GM19395 (cell line): ENCODE results near the gene ALDH4A1.
"Not testable (repeated sequence)": the region's sequence is repeated elsewhere in the genome, so short reads cannot be mapped to it uniquely, and the experiment has no call there.

ENCODE experiments used
- ATAC-seq: cut with Tn5 transposase; IDR thresholded peaks from one replicate; pipeline ENCODE4 v1.9.1; 2021; ENCODE audit warnings: mild to moderate bottlenecking, moderate library complexity; ENCODE audit not compliant: unreplicated experiment

Gene ALDH4A1

DNA sequence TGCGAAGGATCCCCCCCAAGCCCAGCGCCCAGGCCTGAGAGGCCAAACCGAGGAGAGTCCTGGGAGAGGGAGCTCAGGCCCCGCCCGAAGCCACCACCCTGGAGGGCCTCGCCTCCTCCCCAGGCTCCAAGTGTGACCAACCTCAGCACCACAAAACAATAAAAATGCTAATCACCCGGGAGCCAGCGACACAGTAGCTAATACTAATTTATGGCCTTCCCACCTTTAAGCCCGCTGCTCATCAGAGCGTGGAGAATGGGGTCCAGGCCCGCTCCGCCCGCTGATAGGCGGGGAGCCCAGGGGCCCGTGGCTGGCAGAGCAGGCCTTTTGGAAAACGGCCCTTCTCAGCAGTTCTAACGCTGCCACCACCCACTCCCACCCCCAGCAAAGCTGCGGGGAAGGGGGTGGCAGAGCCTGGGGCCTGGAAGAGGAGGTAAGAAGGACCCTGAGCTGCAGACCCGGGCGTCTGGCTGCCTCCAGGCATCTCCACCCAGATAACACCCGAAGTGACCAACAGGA is 22.5 kb downstream of the ALDH4A1 start:
- ATAC-seq = no peak

GRCh38 chr1:18879215-18879790 is 23.1 kb downstream of the ALDH4A1 start:
- no peak for ATAC-seq

GRCh38 chr1:18878538-18879214 is 23.7 kb downstream of the ALDH4A1 start:
- no peak for ATAC-seq

DNA sequence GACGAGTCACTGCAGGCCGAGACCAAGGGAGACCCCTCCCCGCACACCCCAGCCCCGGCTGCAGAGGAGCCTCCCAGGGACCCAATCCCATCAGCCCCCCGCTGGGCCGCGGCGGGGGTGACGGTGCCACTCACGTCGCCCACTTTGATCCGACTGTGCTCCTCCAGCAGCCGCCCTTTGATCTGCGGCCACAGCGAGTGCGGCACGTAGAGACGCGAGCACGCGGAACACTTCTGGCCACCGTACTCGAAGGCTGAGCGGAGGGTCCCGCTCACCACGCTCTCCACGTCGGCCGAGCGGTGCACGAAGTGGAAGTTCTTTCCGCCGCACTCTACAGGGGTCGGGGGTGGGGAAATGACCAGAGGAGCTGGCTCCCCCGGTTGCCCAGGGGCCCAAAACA is 25.1 kb downstream of the ALDH4A1 start:
- ATAC-seq = no peak

GRCh38 chr1:18876210-18876609 is 26.1 kb downstream of the ALDH4A1 start:
- no peak for ATAC-seq

- no peak for ATAC-seq
These were observed 26.6 kb downstream of the ALDH4A1 start for GRCh38 chr1:18875796-18876128.

DNA sequence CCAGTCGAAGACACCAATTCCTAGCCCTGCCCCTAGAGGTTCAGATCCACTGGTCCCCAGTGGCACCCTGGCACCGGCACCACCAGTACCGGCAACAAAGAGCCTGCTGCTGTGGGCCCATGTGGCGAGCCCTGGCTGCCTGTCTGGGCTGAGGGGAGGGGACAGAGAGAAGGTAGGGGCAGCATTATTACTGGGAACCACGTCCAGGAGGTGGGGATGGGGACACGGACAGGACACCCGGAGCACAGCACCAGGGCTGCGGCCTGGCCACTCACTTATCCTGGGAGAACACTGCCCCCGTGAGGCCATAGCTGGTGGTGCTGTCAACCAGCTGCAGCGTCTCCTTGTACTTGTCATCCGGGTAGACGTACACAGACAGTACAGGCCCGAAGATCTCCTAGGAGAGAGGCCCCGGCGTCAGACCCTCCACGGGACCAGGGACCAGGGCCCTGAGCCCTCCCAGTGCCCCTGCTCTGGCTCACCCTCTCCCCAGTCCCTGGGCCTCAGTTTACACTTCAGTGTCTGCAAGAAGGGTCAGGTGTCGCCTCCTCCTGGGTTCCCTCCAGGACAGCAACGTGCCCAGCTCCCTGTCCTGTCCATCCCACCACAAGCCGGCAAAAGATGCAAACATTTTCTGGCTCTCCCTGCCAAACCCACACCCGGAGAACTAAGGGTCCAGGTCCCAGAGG is 27.1 kb downstream of the ALDH4A1 start:
- no peak for ATAC-seq

GRCh38 chr1:18874600-18874999 is 27.8 kb downstream of the ALDH4A1 start:
- ATAC-seq = no peak

DNA sequence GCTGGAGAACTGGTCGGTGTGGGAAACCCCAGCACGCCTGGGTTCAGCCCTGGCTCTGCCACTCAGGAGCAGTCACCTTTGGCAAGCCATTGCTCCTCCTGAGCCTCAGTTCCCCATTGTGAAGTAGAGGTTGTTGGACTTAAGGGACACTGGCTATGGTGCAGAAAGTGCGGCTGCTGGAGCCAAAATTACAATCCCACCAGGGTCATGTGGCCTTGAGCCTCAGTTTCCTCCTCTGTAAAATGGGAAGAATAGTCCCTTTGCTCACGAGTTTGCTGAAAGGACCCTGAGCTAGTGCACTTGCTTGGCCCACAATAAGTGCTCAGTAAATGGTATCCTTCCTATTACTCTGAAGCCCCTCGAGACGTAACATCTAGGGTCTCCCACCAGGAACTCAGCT is 28.3 kb downstream of the ALDH4A1 start:
- ATAC-seq = no peak

GRCh38 chr1:18872071-18872611 is 30.2 kb downstream of the ALDH4A1 start:
- no peak for ATAC-seq

- no peak for ATAC-seq
These were observed 30.8 kb downstream of the ALDH4A1 start for GRCh38 chr1:18871401-18872070.

DNA sequence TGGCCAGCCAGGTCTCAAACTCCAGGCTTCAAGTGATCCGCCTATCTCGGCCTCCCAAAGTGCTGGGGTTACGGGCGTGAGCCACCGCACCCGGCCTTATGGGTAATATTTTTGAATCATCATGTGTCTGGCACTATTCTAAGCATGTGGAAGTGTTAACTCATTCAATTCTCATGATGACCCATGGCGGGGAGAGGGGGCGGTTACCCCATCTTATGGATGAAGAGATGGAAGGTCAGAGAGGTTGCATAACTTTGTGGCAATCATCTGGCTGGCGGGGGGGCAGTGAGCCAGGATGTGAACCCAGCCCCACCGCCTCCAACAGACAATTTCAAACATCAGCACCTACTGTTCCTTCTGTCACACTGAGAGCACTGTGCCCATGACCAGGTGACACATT is 31.4 kb downstream of the ALDH4A1 start:
- no peak for ATAC-seq

GRCh38 chr1:18870595-18870865 is 31.8 kb downstream of the ALDH4A1 start:
- ATAC-seq = not testable (repeated sequence)

DNA sequence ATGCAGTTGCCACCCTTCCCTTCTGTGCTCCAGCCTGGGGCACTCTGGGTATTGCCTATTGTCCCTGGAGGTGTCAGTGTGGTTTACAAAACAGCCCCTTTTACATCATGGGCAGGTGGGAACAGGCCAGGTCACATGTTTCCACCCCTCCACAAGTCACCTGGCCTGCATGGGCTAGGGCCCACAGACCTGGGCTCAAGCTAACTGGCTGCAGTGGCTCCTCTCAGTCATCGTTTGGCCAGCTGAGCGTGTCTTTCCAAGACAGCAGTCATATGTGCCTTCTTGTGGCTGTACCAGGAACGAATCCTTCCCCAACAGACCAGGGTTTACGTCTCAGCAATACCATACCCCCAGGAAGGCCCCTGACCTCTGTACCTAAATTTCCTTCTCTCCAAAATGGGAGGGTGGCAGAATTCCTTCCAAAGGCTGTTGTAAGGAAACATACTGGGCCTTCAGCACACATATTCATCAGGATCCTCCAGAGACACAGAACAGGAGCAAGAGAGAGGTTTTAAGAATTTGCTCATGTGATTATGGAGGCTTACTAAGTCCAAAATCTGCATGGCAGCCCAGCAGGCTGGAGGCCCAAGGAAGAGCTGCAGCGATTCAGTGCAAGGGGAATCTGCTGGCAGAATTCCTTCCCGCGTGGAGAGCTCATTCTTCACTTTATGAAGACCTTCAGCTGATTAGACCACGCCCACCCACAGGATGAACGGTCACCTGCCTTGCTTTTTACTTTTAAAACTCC is 32.3 kb downstream of the ALDH4A1 start:
- no peak for ATAC-seq

DNA sequence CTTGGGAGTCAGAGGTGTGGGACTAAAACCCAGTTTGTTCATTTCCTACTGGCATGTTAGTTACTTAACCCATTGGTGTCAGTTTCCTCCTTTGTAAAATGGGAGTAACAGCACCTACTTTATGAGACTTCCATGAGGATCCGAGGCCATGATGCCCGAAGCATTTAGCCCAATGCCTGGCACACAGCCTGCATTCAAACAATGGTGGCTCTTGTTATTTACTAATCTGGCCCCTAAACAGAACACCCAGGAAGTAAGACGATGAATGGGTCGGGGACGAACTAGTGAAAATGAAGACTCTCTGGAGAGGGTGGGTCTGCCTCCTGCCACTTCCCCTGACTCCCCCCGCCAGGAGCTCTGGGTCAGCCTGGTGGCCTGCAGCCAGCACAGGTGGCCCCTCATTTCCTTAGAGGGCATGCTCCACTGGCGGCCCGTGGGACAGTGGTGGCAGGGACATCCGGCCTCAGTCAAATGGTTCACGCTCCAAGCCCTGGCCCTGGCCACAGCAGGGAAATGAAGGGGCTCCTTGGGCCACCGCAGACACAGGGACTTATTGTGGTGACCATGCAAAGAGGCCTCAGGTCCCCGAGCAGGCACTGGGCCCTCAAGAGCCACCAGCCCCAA is 33.4 kb downstream of the ALDH4A1 start:
- no peak for ATAC-seq

DNA sequence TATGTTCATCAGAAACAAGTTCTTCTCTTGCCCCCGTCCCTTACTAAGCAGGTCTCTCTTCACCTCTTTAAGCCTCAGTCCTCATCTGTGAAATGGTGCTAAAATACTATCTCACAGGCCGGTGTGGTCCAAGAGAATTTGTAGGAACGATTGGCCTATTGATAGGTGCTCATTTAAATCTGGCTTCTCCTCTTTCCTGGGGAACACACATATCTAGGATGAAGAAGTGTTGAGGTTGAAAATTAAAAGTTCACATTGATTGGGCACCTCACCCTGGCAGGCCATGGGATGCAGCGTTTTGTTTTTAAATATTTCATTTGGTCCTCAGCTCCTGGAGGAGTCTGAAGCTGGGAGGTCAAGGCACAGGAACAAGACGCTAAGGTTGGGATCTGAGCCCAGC is 34.0 kb downstream of the ALDH4A1 start:
- ATAC-seq = no peak

GRCh38 chr1:18866846-18867245 is 35.5 kb downstream of the ALDH4A1 start:
- ATAC-seq = no peak

DNA sequence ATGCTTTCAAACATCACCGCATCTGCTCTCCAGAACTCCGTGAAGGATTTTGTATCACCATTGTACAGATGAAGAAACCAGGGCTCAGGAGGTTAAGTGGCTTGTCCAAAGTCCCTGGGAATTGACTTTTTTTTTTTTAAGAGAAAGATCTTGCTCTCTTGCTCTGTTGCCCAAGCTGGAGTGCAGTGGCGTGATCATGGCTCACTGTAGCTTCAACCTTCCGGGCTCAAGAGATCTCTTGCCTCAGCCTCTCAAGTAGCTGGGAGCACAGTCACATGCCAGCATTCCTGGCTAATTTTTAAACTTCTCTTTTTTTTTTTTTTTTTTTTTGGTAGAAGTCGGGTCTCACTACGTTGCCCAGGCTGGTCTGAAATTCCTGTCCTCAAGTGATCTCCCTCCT is 36.0 kb downstream of the ALDH4A1 start:
- no peak for ATAC-seq

DNA sequence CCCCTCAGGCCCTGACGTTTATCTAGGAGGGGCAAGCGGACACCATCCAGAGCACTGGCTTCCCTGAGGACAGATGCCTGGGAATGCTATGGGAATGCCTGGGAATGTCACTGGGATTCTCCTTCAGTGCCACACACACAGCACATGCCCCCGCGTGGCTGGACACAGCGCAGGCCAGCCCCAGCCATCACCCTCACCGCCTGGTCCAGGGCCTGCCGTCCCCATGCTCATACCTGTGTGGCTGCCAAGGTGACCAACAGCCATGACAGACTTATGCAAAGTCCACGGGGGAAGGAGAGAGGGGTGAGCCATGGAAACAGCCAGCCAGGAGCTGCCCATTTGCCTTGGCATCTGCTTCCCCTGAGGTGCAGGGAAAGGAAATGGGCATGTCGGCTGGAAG is 37.2 kb downstream of the ALDH4A1 start:
- ATAC-seq = no peak

GRCh38 chr1:18861590-18861989 is 40.8 kb downstream of the ALDH4A1 start:
- ATAC-seq = no peak

DNA sequence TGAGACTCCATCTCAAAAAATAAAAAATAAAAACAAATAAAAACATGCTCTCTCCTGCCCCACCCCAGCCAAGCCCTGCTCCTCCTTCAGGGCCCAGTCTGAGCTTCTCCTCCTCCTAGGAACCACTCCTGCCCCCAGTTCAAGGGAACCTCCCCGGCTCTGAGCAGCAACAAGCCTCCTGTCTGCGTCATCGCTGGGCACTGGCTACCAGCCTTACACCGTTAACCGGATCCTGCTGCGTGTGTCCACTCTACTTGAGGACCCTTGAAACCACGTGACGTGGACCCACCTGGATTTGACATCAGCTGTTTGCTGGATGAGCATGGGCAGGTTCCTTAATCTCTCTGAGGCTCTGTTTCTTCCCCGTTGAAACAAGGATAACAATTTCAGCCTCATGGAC is 41.3 kb downstream of the ALDH4A1 start:
- no peak for ATAC-seq
